HG03521 (cell line): Measurements from ENCODE around the gene FAM217B.

ENCODE experiments used
- ATAC-seq: cut with Tn5 transposase; IDR thresholded peaks from one replicate; pipeline ENCODE4 v1.9.1; 2021; ENCODE audit warnings: mild to moderate bottlenecking, moderate library complexity; ENCODE audit not compliant: unreplicated experiment

FAM217B gene

DNA sequence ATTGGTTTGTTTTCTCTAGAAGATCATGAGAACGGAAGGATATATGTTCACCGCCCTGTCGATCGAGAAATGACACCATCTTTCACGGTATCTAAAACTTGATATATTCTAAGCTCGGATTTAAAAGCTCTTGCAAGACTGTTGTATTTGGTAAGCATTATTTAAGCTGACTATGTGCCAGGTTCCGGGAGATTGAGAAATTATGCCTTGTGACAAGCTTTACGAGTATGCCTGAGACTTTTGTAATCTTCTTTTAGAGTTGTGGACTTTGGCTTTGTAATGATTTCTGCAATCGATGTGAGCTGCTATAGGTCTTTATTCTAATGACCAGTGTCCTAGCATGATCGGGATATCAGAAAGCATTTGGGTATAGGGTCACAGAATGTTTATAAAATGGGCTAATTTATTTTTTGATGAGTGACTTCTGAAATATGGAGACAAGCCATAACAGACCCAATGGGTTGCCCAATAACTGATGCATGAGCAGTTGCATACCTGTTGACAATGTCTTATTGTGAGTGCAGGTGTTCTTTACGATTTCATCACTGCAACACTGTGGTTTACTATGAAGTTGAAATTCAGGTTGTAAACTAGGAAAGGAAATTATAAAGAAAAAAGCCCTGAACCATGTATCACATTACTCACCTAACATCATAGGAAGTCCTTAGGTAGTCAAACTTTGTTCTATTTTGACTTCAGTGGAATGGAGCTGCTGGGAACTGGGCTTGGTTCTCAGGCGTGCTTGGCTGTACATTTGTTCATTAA, 32.0 kb downstream of the FAM217B start:
- no peak for ATAC-seq

DNA sequence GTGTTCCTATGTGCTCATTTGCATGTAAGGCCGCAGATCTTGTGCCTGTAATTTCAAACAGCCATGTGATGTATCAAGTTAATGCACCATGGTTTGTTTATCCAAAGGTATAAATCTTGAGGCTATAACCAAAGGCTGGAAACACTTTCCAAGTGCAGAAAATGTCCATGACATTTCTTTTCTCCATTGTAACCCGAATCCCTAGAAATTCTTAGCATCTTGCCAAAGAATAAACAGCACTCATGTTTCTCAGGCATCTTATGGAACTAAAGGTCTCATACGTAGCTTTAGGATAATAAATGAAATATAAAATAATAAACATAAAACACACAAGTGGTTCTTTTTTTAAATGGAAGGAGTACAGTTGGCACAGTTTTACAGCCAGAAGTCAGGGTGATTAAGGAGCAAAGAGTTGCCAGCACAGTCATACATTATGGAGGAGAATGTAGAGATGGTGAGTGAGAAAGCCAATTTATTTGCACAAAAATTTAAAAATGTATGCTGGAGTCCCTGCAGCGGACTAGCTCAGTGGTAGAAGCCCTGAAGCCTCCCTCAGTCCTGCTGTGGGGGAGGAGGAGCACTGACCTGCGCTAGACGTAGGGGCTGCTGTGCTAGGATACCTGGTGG, 36.1 kb downstream of the FAM217B start:
- no peak for ATAC-seq

DNA sequence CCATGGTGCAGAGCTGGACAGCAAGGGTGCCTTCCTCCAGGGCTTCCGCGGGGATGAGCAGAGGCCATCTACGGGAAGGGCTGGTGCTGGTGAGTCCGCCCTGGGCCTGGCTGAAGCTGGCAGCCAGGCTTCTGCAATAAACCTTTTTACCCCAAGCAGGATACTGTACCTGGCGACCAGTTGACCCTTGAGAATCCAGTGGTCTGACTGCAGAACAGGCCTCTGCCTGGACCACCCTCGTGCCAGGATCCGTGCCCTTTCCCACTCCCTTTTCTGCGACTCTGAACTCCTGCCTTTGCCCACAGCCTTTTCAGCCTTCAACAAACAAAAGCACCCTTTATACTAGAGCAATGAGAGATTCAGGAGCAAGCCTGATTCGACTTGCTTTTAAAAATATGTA, 36.9 kb downstream of the FAM217B start:
- ATAC-seq, result no peak

- no peak for ATAC-seq
Measured at GRCh38 chr20:59983076-59983475, 42.9 kb downstream of the FAM217B start.

DNA sequence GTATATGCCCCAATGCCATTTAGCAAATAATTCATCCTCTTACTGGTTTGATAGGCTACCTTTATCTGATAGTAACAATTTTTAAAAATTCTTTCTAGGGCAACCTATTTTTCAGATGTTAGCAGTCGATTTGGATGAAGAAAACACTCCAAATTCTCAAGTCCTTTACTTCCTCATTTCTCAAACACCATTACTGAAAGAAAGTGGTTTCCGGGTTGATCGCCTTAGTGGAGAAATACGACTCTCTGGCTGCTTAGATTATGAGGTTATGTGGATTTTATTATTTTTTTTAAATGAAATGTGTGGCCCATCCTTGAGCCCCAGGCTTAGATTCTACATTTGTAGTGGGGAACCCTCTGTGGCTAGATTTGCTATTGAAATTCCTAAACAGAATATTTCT, 44.4 kb downstream of the FAM217B start:
- no peak for ATAC-seq

DNA sequence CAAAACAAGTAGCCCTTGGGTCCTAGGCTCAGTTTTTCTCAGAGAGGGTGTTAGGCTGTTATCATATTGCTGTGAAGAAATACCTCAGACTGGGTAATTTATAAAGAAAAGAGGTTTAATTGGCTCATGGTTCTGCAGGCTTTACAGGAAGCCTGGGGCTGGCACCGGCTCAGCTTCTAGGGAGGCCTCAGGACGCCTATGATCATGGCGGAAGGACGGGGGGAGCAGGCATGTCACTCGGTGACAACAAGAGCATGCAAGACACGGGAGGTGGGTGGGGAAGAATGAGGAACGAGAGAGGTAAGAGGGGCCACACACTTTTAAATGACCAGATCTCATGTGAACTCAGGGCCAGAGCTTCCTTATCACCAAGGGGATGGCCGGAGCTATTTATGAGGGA, 45.0 kb downstream of the FAM217B start:
- ATAC-seq, result no peak

- no peak for ATAC-seq
Measured at GRCh38 chr20:59985864-59986263, 45.7 kb downstream of the FAM217B start.

DNA sequence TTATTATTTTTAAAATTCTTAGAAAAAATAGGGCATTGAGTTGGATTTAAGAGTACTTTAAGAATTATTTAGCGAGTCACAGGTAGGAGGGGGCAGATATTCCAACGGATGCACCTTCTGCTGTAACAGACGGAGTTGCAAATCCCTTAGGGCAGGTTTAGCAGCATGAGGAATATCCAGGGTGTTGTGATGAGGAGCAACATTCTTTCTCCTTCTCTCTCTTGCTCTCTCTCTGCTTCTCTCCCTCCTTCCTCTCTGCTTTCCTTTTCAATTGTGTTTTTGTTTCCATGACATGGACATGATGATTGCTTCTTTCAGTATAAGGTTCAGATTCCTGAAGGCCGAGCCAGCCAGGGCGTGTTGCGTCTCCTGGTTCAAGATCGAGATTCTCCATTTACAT, 46.9 kb downstream of the FAM217B start:
- no peak for ATAC-seq

DNA sequence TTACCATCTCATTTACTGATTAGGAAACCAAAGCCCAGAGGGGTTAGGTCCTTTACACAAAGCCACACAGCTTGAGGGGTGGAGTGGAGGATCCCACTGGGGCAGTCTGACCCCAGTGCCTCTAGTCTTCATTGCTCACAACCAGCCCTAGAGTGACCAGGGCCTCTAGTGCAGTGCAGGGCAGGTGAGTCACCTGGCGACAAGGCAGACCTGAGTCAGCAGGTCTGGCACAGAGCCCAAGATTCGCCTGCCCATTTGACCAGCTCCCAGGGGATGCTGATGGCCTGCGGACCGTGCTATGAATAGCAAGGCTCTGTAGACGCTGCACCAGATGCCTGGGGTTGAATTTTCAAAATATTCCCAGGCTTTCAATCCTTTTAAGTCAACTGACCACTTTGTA, 48.0 kb downstream of the FAM217B start:
- no peak for ATAC-seq

DNA sequence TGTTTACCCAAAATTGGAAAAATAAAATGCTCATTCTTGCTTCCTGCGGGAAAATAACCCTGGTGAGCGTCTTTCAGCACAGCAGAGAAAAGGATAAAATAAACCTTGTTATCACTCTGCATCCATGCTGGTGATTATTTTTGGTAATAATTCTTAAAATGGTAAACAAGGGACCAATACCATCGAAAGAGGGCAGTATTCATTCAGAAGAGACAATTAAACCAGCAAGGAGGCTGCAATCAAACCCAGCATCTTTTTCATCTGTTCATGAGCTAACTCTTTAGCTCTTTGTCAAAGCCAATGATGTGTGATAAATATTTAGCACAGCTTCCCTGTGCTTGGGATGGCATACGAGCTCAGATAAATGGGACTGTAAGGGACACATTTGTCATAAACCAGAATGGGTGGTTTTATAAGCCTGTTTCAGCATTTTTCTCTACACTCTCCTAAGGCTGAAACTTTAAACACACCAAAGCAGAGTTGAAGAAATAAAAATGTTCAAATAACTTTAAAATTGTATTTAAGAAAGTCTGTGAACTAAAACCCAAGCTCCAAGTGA, 52.4 kb downstream of the FAM217B start:
- ATAC-seq, result no peak

DNA sequence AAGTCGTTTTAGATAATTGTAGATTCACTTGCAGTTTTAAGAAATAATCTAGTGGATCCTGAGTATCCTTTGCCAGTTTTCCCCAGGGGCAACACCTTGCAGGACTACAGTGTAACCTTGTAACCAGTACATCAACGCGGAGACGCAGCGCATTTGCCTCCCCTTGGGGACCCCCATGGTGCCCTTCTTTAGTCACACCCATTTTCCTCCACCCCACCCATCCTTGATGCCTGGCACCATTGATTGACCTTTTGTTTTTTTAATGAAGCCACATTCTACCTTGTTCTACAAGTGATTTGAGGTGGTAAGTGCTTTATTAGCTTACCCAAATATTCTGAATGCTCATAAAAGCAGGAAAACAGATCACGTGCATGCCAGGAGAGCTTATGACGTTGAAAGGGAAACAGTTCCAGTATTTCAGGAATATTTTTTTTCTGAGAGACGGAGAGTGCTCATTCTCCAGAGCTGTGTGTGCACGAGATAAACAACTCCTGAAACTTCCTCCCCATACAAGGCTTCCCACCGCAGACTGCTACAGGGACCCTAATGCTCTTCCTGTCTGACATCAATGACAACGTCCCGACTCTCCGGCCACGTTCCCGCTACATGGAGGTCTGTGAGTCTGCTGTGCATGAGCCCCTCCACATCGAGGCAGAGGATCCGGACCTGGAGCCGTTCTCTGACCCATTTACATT, 53.7 kb downstream of the FAM217B start:
- ATAC-seq, result no peak

DNA sequence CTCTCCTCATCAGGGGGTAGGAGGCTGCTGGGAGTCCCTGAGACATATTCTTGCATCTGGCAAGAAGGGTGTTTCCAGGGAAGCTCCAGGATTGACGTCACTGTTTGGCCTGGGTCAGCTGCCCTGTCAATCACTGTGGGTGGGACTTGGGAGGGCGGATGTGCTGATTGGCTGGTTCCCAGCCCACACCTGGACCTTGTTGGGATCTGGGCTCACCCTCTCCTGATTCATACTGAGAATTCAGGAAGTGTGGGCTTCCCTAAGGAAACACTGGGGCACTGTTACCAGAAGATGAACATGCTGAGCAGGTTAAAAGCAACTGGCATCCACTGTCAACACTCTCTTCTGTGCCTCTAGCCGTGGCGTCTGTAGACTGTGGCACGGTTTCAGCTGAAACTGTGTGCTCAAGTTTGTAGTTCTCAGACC, 54.5 kb downstream of the FAM217B start:
- ATAC-seq, result no peak

DNA sequence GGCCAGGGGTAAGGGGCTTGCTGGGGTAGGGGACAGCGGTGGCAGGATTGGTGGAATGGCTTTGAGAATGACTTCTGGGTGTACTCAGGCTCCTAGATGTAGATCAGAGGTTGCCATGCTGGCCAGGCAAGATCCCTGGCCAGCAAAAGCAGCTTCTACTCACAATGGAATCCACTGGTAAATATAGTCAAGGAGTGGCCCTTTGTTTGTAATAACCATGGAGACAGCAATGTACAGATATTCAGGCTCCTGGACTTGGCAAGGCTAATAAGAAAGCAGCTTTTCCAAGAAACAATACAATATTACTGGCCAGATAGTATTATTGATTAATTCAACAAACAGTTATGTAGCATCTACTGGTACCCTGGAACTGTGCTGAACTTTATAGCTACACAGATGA, 55.9 kb downstream of the FAM217B start:
- ATAC-seq, result no peak

GRCh38 chr20:59997896-59998295, 57.7 kb downstream of the FAM217B start:
- no peak for ATAC-seq
